ENCODE data around the gene GRK3. TPM values are rescaled to one million over a fixed set of nuclear protein-coding genes. Genes with fewer than 3 reads are reported as not detected.

Gene GRK3
- total and polyA plus RNA-seq, 2 donors from 2014 or later: 1.6 to 11.5 TPM

DNA sequence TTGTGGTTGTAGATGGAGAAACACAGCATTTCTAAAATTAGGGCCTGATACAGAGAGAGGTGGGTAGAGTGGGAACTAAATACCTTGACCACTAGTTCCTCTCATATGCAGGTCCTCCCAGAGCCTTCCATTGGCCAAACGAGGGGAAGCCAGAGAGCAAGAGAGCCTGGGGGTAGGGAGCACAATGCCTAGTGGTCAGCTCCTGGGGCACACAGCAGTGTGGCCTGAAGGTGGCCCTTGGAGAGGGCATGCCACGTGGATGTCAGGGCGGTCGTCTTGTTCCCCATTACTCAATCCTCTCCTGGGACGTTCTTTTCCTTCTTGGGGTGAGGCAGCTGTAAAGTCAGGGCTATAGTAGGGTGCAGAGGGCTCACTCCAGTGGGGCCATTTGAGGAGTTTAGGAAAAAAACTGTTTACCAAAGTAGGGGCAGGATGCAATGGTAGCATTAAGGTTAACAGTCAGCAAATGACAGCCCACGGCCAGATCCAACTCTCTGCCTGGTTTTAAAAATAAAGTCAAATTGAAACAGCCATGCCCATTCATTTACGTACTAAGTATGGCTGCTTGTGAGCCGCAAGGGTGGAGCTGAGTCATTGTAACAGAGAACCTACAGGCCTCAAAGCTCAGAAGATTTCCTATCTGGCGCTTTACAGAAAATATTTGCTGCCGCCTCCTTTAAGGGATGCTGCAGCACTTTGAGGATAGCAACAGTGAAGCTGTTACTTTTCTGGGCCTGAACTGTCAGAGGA lies 185.1 kb downstream of the GRK3 start:
- Histone ChIP-seq H3K4me3 (ENCODE audit: low read length in 3 of 3) (no peak overlapping the region), H3K27me3 (ENCODE audit: control insufficient read depth, insufficient read depth, low read length) (no peaks in the 10 kb centered on the region), H3K4me1 (ENCODE audit: control insufficient read depth in 2 of 3, insufficient read depth in 2 of 3, low read depth in 1 of 3, low read length in 3 of 3) (peaks cover 0 to 3% (median 0%) of the 10 kb centered on the region in 3 donors), H3K9me3 (ENCODE audit: control insufficient read depth in 2 of 3, insufficient read depth in 1 of 3, low read length in 3 of 3) (no peaks in the 10 kb centered on the region), H3K27ac (ENCODE audit: low read depth in 2 of 2, low read length in 2 of 2) (no peak overlapping the region), H3K9ac (ENCODE audit: low read length in 3 of 3) (no peak overlapping the region), H3K36me3 (ENCODE audit: control insufficient read depth in 2 of 3, insufficient read depth in 3 of 3, low read length in 3 of 3) (no peaks in the 10 kb centered on the region)
- TF ChIP-seq, protein P1, sequence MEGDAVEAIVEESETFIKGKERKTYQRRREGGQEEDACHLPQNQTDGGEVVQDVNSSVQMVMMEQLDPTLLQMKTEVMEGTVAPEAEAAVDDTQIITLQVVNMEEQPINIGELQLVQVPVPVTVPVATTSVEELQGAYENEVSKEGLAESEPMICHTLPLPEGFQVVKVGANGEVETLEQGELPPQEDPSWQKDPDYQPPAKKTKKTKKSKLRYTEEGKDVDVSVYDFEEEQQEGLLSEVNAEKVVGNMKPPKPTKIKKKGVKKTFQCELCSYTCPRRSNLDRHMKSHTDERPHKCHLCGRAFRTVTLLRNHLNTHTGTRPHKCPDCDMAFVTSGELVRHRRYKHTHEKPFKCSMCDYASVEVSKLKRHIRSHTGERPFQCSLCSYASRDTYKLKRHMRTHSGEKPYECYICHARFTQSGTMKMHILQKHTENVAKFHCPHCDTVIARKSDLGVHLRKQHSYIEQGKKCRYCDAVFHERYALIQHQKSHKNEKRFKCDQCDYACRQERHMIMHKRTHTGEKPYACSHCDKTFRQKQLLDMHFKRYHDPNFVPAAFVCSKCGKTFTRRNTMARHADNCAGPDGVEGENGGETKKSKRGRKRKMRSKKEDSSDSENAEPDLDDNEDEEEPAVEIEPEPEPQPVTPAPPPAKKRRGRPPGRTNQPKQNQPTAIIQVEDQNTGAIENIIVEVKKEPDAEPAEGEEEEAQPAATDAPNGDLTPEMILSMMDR (IDR thresholded peaks at IDR 0.05; ENCODE audit: borderline replicate concordance, extremely low read depth, insufficient read depth): no peak
- intact Hi-C loops (cut with DNase I): no loop called here
- DNase-seq (no peak), FAIRE-seq (no peak)

DNA sequence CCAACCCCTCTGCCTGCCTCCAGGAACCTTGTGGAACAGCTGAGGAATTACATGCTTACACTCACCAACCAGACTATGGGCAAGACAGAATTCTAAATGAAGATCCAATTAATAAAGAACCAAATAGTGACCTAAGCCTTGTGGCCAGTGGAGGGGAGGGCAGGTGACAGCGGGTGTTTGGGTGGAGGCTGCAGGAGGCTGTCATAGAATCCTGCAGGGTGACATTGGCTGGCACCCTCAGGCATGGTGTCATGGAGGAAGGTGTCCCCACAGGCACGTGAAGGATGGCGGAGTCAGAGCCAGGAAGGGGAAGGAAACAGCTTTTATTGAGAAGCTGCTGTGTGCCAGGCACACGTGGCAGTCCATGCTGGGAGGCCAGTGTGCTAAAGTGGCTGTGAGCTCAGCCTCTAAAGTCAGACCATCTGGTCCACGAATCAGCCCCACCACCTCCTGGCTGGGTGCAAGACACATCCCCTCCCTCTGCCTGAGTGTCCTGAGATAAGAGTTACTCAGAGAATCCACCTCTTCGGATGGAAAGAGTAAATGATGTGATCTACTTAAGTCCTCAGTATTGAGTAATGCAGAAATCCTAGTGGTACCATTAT lies 186.2 kb downstream of the GRK3 start:
- H3K27me3 ChIP-seq (ENCODE audit: control insufficient read depth, insufficient read depth, low read length): no peaks in the 10 kb centered on the region
- H3K27ac ChIP-seq (ENCODE audit: low read depth in 2 of 2, low read length in 2 of 2): no peak overlapping the region
- FAIRE-seq (no peak), DNase-seq (no peak)
- H3K9me3 ChIP-seq (ENCODE audit: control insufficient read depth in 2 of 3, insufficient read depth in 1 of 3, low read length in 3 of 3): no peaks in the 10 kb centered on the region
- intact Hi-C loops (cut with DNase I): no loop called here
- peaks cover 0 to 3% (median 0%) of the 10 kb centered on the region in 3 donors for H3K4me1 ChIP-seq (ENCODE audit: control insufficient read depth in 2 of 3, insufficient read depth in 2 of 3, low read depth in 1 of 3, low read length in 3 of 3)
- no peak overlapping the region for H3K4me3 ChIP-seq (ENCODE audit: low read length in 3 of 3)
- no peak overlapping the region for H3K9ac ChIP-seq (ENCODE audit: low read length in 3 of 3)
- TF ChIP-seq, protein P1 (IDR thresholded peaks at IDR 0.05; ENCODE audit: borderline replicate concordance, extremely low read depth, insufficient read depth): no peak
- no peaks in the 10 kb centered on the region for H3K36me3 ChIP-seq (ENCODE audit: control insufficient read depth in 2 of 3, insufficient read depth in 3 of 3, low read length in 3 of 3)

DNA sequence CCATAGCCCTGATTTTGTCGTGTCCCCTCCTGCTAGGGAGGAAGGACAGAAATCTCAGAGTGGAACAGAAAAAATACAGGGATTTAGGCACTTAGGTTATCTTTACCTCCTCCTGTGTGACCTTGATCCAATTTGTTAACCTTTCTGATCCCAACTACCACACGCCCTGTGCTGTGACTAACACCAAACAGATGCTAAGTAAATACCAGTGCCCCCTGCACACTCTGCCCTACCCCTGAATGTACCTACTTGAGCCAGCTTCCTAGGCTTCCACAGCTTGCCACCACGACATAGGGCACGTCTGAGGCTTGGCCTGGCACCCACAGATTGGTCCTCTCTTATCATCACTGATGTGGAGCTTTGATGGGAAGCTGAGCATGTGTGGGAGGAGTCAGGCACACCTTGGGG lies 186.7 kb downstream of the GRK3 start:
- Histone ChIP-seq H3K27ac (ENCODE audit: low read depth in 2 of 2, low read length in 2 of 2) (no peak overlapping the region), H3K9me3 (ENCODE audit: control insufficient read depth in 2 of 3, insufficient read depth in 1 of 3, low read length in 3 of 3) (no peaks in the 10 kb centered on the region), H3K4me1 (ENCODE audit: control insufficient read depth in 2 of 3, insufficient read depth in 2 of 3, low read depth in 1 of 3, low read length in 3 of 3) (peaks cover 0 to 3% (median 0%) of the 10 kb centered on the region in 3 donors), H3K4me3 (ENCODE audit: low read length in 3 of 3) (no peak overlapping the region), H3K9ac (ENCODE audit: low read length in 3 of 3) (no peak overlapping the region), H3K27me3 (ENCODE audit: control insufficient read depth, insufficient read depth, low read length) (no peaks in the 10 kb centered on the region), H3K36me3 (ENCODE audit: control insufficient read depth in 2 of 3, insufficient read depth in 3 of 3, low read length in 3 of 3) (no peaks in the 10 kb centered on the region)
- DNase-seq: no peak
- intact Hi-C loops (cut with DNase I): no loop called here
- no peak for FAIRE-seq
- TF ChIP-seq, protein P1 (IDR thresholded peaks at IDR 0.05; ENCODE audit: borderline replicate concordance, extremely low read depth, insufficient read depth): no peak
